ENCODE results near the gene IQSEC3. TPM values are rescaled to one million over a fixed set of nuclear protein-coding genes. Genes with fewer than 3 reads are reported as not detected.

Gene IQSEC3
- total and polyA plus RNA-seq, 8 donors = 0.64 to 8.4 (median 6.0) TPM

DNA sequence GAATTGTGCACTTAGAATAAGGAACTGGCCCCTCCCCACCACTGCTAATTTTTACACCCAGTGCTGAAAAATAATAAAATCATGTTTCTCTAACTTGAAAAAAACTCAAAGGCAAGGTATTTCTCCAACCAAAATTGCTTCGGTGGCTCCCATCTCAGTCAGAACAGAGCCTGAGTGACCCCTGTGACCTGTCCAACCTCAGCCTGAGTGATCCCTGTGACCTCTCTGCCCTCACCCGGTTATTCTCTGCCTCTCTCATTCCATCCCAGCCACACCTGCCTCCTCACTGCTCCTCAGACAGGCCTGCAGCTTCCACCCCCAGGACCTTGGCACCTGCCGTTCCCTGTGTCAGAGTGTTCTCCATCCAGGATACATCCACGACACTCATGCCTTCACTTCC, 142.2 kb downstream of the IQSEC3 start:
- DNase-seq = no peak

DNA sequence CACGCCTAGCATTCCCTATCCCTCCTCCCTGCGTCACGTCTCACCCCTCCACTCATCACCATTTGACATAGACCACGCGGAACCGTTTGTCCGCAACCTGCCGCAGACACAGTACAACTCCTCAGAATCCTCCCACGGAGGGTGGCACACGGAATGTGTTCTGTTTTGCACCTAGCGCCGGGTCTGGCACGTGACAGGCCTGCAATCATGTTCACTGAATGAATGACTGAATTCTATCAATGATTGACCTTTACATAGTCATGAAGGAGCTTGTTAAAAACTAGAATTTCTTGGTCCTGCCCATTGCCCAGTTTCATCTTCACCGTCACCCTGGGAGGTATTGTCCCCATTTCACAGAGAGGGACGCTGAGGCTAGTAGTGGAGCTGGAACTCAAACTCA, 142.7 kb downstream of the IQSEC3 start:
- H3K36me3 ChIP-seq = no peaks in the 10 kb centered on the region
- no peak overlapping the region for H3K27ac ChIP-seq
- H3K4me1 ChIP-seq = peaks cover 0 to 14% of the 10 kb centered on the region in 2 donors
- ATAC-seq (no peak), DNase-seq (peak in 1 of 4 donors; percentile 38)
- intact Hi-C loops (cut with DNase I) = no loop called here
- H3K4me3 ChIP-seq = no peak overlapping the region
- peaks cover 3 to 58% of the 10 kb centered on the region in 2 donors for H3K27me3 ChIP-seq
- TF ChIP-seq, protein P1, sequence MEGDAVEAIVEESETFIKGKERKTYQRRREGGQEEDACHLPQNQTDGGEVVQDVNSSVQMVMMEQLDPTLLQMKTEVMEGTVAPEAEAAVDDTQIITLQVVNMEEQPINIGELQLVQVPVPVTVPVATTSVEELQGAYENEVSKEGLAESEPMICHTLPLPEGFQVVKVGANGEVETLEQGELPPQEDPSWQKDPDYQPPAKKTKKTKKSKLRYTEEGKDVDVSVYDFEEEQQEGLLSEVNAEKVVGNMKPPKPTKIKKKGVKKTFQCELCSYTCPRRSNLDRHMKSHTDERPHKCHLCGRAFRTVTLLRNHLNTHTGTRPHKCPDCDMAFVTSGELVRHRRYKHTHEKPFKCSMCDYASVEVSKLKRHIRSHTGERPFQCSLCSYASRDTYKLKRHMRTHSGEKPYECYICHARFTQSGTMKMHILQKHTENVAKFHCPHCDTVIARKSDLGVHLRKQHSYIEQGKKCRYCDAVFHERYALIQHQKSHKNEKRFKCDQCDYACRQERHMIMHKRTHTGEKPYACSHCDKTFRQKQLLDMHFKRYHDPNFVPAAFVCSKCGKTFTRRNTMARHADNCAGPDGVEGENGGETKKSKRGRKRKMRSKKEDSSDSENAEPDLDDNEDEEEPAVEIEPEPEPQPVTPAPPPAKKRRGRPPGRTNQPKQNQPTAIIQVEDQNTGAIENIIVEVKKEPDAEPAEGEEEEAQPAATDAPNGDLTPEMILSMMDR (IDR thresholded peaks at IDR 0.05) = no peak
- no peaks in the 10 kb centered on the region for H3K9me3 ChIP-seq

More for the DNA sequence above, 142.2 kb downstream of the IQSEC3 start:
- no peaks in the 10 kb centered on the region for H3K9me3 ChIP-seq
- no peak overlapping the region for H3K27ac ChIP-seq
- H3K27me3 ChIP-seq = peaks cover 5 to 58% of the 10 kb centered on the region in 2 donors
- H3K36me3 ChIP-seq = no peaks in the 10 kb centered on the region
- TF ChIP-seq, protein P1 (IDR thresholded peaks at IDR 0.05) = no peak
- ATAC-seq = no peak
- intact Hi-C loops (cut with DNase I) = no loop called here
- no peak overlapping the region for H3K4me3 ChIP-seq
- H3K4me1 ChIP-seq = peaks cover 0 to 15% of the 10 kb centered on the region in 2 donors

DNA sequence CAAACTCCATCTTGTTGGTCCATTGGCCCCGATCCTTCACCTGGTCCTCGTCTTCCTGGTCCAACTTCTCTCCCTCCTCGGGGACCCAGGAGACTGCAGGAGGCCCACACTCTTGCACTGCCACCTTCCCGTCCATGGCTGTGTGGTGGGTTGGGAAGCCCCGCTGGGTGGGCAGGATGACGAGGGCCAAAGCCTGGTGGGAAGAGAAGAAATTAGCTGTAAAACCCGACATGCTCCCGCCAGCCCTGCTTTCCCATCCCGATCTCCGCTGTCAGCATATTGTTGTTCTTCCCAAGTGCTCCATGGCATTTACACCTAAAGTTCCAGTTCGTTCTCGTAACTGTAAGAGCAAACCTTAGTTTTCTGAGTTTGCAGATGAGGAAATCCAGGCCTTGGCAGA, 143.3 kb downstream of the IQSEC3 start:
- Histone ChIP-seq H3K27ac (no peak overlapping the region), H3K9me3 (no peaks in the 10 kb centered on the region), H3K4me3 (no peak overlapping the region), H3K4me1 (peaks cover 0 to 15% of the 10 kb centered on the region in 2 donors), H3K27me3 (peaks cover 3 to 53% of the 10 kb centered on the region in 2 donors), H3K36me3 (no peaks in the 10 kb centered on the region)
- DNase-seq (no peak), ATAC-seq (no peak)
- intact Hi-C loops (cut with DNase I) = no loop called here
- TF ChIP-seq, protein P1 (IDR thresholded peaks at IDR 0.05) = no peak

DNA sequence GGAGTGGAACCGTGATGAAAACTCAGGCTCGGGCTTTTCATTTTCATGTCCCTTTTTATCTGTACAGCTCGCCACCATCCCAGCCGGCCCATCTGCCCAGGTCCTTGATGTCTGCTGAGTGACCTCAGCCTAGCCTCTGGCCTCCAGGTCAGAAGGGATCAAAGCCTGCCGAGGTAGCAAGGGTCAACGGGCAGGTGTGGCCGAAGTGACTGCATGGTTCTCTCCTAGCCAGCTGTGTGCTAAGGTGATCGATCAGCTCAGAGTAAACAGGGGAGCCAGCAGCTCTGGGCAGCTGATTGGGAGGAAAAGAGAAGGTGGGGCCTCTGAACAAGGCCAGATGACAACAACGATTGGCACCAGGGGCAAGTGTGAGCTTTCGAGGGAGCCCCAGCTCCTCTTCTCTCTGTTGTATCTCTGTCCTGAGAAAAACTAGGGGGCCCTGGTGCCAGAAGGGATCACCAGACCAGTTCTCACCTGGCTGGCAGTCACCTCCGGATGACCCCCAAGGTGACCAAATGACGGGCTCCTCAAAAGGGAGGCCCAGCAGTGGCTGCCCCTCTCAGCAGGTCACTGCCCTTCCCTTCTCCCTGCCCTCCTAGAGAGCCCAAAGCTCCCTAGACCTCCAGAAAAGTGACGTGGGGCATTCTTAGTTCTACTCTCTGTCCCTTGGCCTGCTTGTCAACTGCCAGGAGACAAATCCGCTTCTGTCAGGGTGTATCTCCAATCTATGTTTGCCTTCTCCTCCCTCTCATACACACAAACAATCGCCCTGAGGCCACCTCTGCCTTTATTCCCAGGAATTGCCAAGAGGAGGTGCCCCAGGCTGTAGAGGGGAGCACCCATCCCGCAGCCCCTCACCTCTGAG, 143.9 kb downstream of the IQSEC3 start:
- peaks cover 0 to 15% of the 10 kb centered on the region in 2 donors for H3K4me1 ChIP-seq
- intact Hi-C loops (cut with DNase I) = no loop called here
- TF ChIP-seq, protein P1 (IDR thresholded peaks at IDR 0.05) = no peak
- no peak for DNase-seq
- H3K9me3 ChIP-seq = no peaks in the 10 kb centered on the region
- H3K36me3 ChIP-seq = no peaks in the 10 kb centered on the region
- no peak overlapping the region for H3K4me3 ChIP-seq
- no peak overlapping the region for H3K27ac ChIP-seq
- no peak for ATAC-seq
- H3K27me3 ChIP-seq = peaks cover 3 to 47% of the 10 kb centered on the region in 2 donors

DNA sequence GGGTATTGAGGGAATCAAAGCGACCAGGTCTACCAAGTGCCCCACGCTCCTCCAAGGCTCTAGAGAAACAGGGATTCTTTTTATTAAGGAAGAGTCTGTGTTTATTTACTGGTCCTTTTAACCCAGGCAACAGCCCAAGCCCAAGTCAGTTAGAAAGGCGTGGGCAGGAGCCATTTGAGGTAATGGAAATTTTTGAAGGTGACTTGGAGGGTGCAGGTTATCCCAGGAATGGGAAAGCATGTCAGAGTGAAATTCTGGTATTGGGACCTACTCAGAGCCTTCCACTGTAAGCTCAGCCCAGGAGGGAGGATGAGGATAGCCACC, 144.5 kb downstream of the IQSEC3 start:
- H3K4me1 ChIP-seq = peaks cover 0 to 15% of the 10 kb centered on the region in 2 donors
- H3K27ac ChIP-seq = no peak overlapping the region
- ATAC-seq (no peak), DNase-seq (no peak)
- H3K27me3 ChIP-seq = peaks cover 3 to 43% of the 10 kb centered on the region in 2 donors
- no peaks in the 10 kb centered on the region for H3K9me3 ChIP-seq
- no peaks in the 10 kb centered on the region for H3K36me3 ChIP-seq
- intact Hi-C loops (cut with DNase I) = no loop called here
- TF ChIP-seq, protein P1 (IDR thresholded peaks at IDR 0.05) = no peak
- no peak overlapping the region for H3K4me3 ChIP-seq
